Smooth muscle cell (in vitro differentiated cells): ENCODE measurements around the gene PRDM16. TPM values are rescaled to one million over a fixed set of nuclear protein-coding genes. Genes with fewer than 3 reads are reported as not detected.

Experiments
- DNase-seq: peaks from one replicate; lab custom pipeline; 2025; ENCODE audit not compliant: unreplicated experiment; lab: John Stamatoyannopoulos, UW
- H2AFZ ChIP-seq: fragments of 200-600 bp; sonication (generic); 2 replicates; pipeline ENCODE4 v1.6.0; 2016; ENCODE audit warnings: antibody characterized with exemption, low read depth, mild to moderate bottlenecking
- H3F3A ChIP-seq: fragments of 200-600 bp; sonication (generic); 2 replicates; pipeline ENCODE4 v1.6.0; 2017; ENCODE audit warnings: antibody characterized with exemption, low read depth
- H3K27ac ChIP-seq: fragments of 200-600 bp; sonication (generic); 2 replicates; pipeline ENCODE4 v1.5.1; 2016; ENCODE audit warnings: low read depth, mild to moderate bottlenecking
- H3K27me3 ChIP-seq: fragments of 200-600 bp; sonication (generic); 2 replicates; pipeline ENCODE4 v1.6.1; 2016; ENCODE audit warnings: low read depth, mild to moderate bottlenecking
- H3K36me3 ChIP-seq: fragments of 200-600 bp; sonication (generic); 2 replicates; pipeline ENCODE4 v1.5.1; 2016; ENCODE audit warnings: low read depth
- H3K4me1 ChIP-seq: fragments of 200-600 bp; sonication (generic); 2 replicates; pipeline ENCODE4 v1.5.1; 2016; ENCODE audit warnings: low read depth
- H3K4me2 ChIP-seq: fragments of 200-600 bp; sonication (generic); 2 replicates; pipeline ENCODE4 v1.6.0; 2016; ENCODE audit warnings: mild to moderate bottlenecking
- H3K4me3 ChIP-seq: fragments of 200-600 bp; sonication (generic); 2 replicates; pipeline ENCODE4 v1.5.1; 2016; ENCODE audit warnings: mild to moderate bottlenecking
- H3K79me2 ChIP-seq: fragments of 200-600 bp; sonication (generic); 2 replicates; pipeline ENCODE4 v1.6.0; 2016; ENCODE audit warnings: low read depth, mild to moderate bottlenecking
- H3K9ac ChIP-seq: fragments of 200-600 bp; sonication (generic); 2 replicates; pipeline ENCODE4 v1.6.0; 2016; ENCODE audit warnings: low read depth
- H3K9me3 ChIP-seq: fragments of 200-600 bp; sonication (generic); replicated peaks from 2 replicates; pipeline ENCODE4 v1.5.1; 2016; ENCODE audit warnings: low read depth
- H4K20me1 ChIP-seq: fragments of 200-600 bp; sonication (generic); 2 replicates; pipeline ENCODE4 v1.6.0; 2016; ENCODE audit warnings: low read depth
- CTCF ChIP-seq: fragments of 200-600 bp; sonication (generic); IDR thresholded peaks from 2 replicates; pipeline ENCODE4 v1.5.1; 2017; ENCODE audit warnings: borderline replicate concordance, mild to moderate bottlenecking, antibody characterized with exemption; ENCODE audit not compliant: insufficient read depth, poor library complexity, severe bottlenecking
- WGBS: methylation state at CpG from one replicate; pipeline ENCODE4 v1.1.7; 2016; ENCODE audit warnings: low lambda C conversion rate; 5-methylcytosine and 5-hydroxymethylcytosine counted together
- polyA plus RNA-seq: library from polyadenylated mRNA; unstranded; fragments of >200 nt; fragmentation: Nextera tagmentation; extraction: Ambion mirVana; gene quantifications from 2 replicates; pipeline ENCODE4 v1.2.1, GENCODE V29; 2016
- total RNA-seq: library from RNA; depleted of rRNA; stranded (reverse); fragments of >200 nt; gene quantifications from 2 replicates; pipeline ENCODE4 v1.2.3, GENCODE V29; 2014

The PRDM16 gene
- total and polyA plus RNA-seq, 2 experiments from 2014 or later = 0.72 to 1.3 TPM

GRCh38 chr1:3146458-3146857 is 77.5 kb downstream of the PRDM16 start:
- 98% methylated on average over 14 of the region's 14 CpGs for WGBS
- Histone ChIP-seq H3K9me3 (no peaks in the 10 kb centered on the region), H3K79me2 (no peaks in the 10 kb centered on the region), H3F3A (no peaks in the 10 kb centered on the region), H3K27ac (no peak overlapping the region), H4K20me1 (no peaks in the 10 kb centered on the region), H3K27me3 (no peaks in the 10 kb centered on the region), H3K4me1 (no peaks in the 10 kb centered on the region), H3K9ac (no peak overlapping the region), H3K4me2 (no peak overlapping the region), H2AFZ (no peak overlapping the region), H3K36me3 (no peaks in the 10 kb centered on the region), H3K4me3 (no peak overlapping the region)
- DNase-seq = no peak
- TF ChIP-seq CTCF = no peak

GRCh38 chr1:3146907-3147306 is 77.9 kb downstream of the PRDM16 start:
- no peaks in the 10 kb centered on the region for H4K20me1 ChIP-seq
- H3F3A ChIP-seq = no peaks in the 10 kb centered on the region
- TF ChIP-seq CTCF = no peak
- H3K4me1 ChIP-seq = no peaks in the 10 kb centered on the region
- no peak overlapping the region for H3K9ac ChIP-seq
- H3K4me3 ChIP-seq = no peak overlapping the region
- H3K79me2 ChIP-seq = no peaks in the 10 kb centered on the region
- no peaks in the 10 kb centered on the region for H3K36me3 ChIP-seq
- H3K27ac ChIP-seq = no peak overlapping the region
- H3K9me3 ChIP-seq = no peaks in the 10 kb centered on the region
- H2AFZ ChIP-seq = no peak overlapping the region
- no peaks in the 10 kb centered on the region for H3K27me3 ChIP-seq
- DNase-seq = no peak
- 96% methylated on average over 15 of the region's 19 CpGs for whole genome bisulfite sequencing
- no peak overlapping the region for H3K4me2 ChIP-seq

- H3K4me2 ChIP-seq = no peak overlapping the region
- no peak overlapping the region for H3K9ac ChIP-seq
- no peak for TF ChIP-seq CTCF
- H3K36me3 ChIP-seq = no peaks in the 10 kb centered on the region
- H3K27me3 ChIP-seq = no peaks in the 10 kb centered on the region
- H2AFZ ChIP-seq = no peak overlapping the region
- WGBS = 93% methylated on average over 6 of the region's 6 CpGs
- DNase-seq = no peak
- no peaks in the 10 kb centered on the region for H3F3A ChIP-seq
- H4K20me1 ChIP-seq = no peaks in the 10 kb centered on the region
- no peaks in the 10 kb centered on the region for H3K79me2 ChIP-seq
- no peaks in the 10 kb centered on the region for H3K4me1 ChIP-seq
- no peak overlapping the region for H3K27ac ChIP-seq
- H3K9me3 ChIP-seq = no peaks in the 10 kb centered on the region
- H3K4me3 ChIP-seq = no peak overlapping the region
Observed at GRCh38 chr1:3148171-3148570, 79.2 kb downstream of the PRDM16 start.

GRCh38 chr1:3149277-3149676 is 80.3 kb downstream of the PRDM16 start:
- H3K9me3 ChIP-seq = no peaks in the 10 kb centered on the region

More at GRCh38 chr1:3149277-3149676, 80.3 kb downstream of the PRDM16 start:
- H3K4me2 ChIP-seq = no peak overlapping the region
- H4K20me1 ChIP-seq = no peaks in the 10 kb centered on the region
- H3K4me3 ChIP-seq = no peak overlapping the region
- no peak for TF ChIP-seq CTCF
- no peaks in the 10 kb centered on the region for H3F3A ChIP-seq
- H3K27ac ChIP-seq = no peak overlapping the region
- no peak for DNase-seq
- H3K27me3 ChIP-seq = no peaks in the 10 kb centered on the region
- 88% methylated on average over 8 of the region's 8 CpGs for WGBS
- no peak overlapping the region for H2AFZ ChIP-seq
- H3K9ac ChIP-seq = no peak overlapping the region
- no peaks in the 10 kb centered on the region for H3K4me1 ChIP-seq
- no peaks in the 10 kb centered on the region for H3K36me3 ChIP-seq
- H3K79me2 ChIP-seq = no peaks in the 10 kb centered on the region
